ENCODE measurements around the gene PRKAR2B.

Gene PRKAR2B

DNA sequence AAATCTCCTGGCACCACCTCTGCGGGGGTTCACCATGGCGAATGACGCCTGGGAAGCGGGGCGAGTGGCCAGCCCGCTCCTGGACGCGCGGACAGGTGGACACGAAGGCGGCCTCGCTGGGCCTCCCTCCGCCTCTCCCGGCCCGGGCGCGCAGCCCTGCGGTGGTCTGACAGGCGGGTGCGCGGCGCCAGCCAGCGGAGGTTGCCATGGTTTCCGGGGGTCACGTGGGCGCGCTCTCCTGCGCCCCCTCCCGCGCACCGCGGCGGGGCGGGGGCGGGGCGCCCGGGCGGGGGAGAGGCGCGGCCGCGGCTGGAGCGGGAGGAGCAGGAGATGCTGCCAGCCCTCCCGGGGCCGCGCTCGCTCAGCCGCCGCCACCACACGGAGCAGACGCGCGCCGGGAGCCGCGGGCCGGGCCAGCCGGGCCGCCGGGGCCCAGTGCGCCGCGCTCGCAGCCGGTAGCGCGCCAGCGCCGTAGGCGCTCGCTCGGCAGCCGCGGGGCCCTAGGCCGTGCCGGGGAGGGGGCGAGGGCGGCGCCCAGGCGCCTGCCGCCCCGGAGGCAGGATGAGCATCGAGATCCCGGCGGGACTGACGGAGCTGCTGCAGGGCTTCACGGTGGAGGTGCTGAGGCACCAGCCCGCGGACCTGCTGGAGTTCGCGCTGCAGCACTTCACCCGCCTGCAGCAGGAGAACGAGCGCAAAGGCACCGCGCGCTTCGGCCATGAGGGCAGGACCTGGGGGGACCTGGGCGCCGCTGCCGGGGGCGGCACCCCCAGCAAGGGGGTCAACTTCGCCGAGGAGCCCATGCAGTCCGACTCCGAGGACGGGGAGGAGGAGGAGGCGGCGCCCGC, at the start of gene PRKAR2B:
Gene PRKAR2B (plus strand): TSS at position 359 of the 848 bp plus-strand sequence. CDS start 203 bp downstream, at position 562.
- DNase-seq, result peak; percentile 89

- DNase-seq, result no peak
These were observed 49.7 kb upstream of the PRKAR2B start for GRCh38 chr7:106994833-106995232.

DNA sequence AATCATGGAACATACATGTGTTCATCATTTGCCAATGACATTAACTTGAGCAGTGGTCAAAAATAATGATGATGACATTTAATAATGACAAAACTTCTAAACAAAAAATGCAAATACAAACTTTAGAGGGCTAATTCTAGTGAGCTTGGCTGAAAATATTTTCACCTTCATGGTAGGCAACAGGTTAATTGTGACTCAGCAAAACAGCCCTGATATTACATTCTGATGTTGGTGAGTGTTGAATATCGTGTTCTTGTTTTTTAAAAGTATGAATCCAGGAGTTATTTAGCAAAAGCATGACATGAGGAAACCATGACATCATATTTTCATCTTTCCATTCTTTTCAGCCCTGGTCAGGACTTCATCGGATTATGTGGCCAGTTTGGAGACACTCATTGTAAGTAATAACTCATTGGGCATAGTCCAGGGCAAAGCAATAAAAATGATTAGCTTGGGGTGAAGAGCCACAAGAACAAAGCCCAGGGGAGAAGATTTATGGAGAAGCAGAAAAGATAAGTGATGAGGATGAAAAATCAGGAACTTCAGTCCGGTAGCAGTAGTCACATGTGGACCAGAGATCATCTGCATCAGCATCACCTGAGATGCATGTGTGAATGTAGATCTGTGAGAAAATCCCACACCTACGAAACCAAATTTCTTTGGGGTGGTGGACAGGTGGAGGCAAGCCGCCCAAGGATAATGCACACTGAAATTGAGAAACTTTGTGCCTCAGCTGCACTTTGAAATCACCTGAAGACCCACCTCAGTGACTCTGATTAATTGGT, 46.8 kb upstream of the PRKAR2B start:
- no peak for DNase-seq

DNA sequence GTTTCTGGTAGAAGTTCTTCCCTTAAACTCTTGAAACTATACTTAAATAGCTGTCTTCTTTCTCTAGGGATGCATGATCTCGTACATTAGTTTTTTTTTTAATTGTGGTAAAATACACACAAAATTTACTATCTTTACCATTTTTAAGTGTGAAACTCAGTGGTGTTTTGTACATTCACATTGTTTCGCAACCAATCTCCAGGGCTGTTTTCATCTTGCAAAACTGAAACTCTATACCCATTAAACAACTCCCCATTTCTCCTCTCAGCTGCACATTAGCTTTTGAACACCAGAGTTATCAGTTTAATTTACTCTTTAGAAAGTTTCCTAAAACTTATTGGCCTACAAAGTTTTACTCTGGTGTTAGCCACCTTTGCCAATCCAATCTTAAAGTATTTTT, 45.5 kb upstream of the PRKAR2B start:
- no peak for DNase-seq

GRCh38 chr7:107001490-107001889, 43.0 kb upstream of the PRKAR2B start:
- DNase-seq, result no peak

GRCh38 chr7:107002126-107002525, 42.4 kb upstream of the PRKAR2B start:
- DNase-seq, result no peak

- no peak for DNase-seq
These were observed 41.9 kb upstream of the PRKAR2B start for GRCh38 chr7:107002529-107002998.

- no peak for DNase-seq
These were observed 37.3 kb upstream of the PRKAR2B start for GRCh38 chr7:107007007-107007891.

GRCh38 chr7:107007892-107008287, 36.6 kb upstream of the PRKAR2B start:
- no peak for DNase-seq

DNA sequence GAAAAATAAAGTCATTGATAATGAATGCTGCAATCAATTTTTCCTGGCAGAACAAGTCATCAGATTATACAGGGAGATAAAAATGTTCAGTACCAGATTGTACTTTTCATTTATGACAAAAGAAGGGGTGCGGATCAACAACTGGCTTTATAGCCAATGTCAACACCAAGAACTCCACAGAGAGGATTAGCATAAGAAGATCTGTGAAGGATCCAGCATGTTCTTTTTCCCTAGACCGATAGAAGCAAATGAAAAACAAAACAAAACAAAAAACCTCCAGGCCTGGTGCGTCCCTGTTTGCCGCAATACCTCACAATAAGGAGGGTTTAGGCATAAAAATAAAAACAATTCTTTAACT, 34.7 kb upstream of the PRKAR2B start:
- no peak for DNase-seq

DNA sequence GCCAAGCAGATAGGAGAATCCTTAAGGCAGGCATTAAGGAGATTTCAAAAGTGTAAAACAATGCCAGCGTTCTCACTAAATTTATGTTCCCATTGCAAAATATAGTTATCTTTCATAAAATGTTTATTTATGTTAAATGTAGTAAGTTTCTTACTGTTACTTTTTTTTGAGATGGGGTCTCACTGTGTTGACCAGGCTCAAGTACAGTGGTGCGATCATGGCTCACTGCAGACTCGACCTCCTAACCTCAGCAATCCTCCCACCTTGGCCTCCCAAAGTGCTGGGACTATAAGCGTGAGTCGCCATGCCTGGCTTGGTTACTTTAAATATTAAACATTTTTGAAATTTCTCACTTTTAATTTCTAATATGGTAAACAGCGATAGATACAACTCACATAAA, 31.8 kb upstream of the PRKAR2B start:
- no peak for DNase-seq

DNA sequence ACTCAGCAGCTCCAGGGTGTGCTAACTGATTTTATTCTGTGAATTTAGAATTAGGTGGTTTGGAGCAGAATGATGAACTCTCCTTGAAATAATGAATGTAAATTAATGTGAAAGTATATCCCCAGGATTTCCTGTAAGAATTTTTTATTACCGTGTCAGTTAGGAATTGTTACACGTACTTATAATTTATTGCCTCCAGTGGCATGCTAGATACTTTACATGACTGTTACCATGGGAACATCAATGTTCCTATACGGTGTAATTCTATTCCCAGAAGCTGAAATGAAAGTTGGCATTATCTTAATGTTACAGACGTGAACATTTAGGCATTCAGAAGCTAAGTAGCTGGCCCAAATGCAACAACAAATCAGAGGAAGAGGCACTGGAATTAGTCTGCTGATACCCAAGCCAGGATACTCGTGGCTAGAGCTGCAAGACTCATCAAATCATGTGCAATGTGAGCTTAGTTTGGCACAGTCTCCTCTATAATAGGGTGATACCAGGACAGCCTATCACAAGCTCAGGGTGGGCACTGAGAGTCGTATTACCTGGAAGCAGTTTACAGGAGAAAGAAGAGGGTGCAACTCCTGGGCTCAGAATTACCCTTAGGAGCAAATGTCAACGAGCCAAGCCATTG, 30.0 kb upstream of the PRKAR2B start:
- peak; percentile 18 for DNase-seq

DNA sequence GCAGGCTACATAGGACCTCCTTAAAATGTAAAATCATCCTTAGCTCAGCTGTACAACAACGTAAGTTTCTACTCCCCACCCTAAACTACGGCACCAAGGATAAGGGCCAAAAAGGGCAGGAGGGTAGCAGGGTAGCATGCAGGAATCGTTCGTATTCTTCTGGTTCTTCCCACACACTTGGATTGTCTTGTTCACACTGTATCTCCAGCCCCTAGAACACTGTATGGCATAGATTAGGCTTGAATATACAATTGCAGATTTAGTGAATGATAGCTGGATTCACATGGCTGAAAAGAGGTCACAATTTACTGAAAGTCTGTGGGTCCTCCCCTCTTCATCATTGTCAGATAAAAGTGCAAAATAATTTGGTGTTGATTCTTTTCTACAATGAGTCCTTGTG, 28.2 kb upstream of the PRKAR2B start:
- DNase-seq, result no peak

- DNase-seq, result no peak
These were observed 26.4 kb upstream of the PRKAR2B start for GRCh38 chr7:107017965-107018719.

DNA sequence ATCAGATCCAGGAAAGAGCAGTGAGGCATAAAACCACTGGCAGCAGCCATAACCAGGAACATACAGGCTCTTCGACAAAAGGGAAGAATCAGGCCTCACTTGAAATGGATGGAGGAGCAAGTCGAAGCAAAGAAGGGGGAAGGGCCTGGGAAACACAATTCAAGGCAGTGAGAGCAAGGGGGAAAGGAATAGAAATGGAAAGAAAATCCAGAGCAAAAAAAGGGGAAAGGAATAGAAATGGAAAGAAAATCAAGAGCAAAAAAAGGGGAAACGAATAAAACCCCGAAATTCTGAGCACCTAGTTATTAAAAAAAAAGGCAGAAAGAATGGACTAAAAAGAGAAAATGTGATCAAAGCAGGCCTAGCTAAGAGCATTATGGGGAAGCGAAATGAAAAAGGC, 24.1 kb upstream of the PRKAR2B start:
- DNase-seq, result no peak

DNA sequence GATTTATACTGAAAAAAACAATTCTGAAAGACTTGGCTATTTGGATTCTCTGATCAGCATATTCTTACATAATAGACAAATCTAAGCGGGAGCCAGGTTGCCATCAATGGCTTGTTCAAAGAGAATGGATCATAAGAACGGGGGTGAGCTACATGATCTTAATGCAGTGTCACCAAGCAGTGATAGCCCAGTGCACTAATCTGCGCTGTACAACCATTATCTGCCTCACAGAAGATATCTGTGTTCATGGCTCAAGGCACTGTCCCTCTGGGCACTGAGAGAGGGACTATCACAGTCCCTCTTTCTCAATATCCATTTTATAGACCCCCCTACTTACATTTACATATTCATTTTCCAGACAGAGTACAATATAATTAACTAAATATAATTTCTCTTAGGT, 22.9 kb upstream of the PRKAR2B start:
- no peak for DNase-seq

DNA sequence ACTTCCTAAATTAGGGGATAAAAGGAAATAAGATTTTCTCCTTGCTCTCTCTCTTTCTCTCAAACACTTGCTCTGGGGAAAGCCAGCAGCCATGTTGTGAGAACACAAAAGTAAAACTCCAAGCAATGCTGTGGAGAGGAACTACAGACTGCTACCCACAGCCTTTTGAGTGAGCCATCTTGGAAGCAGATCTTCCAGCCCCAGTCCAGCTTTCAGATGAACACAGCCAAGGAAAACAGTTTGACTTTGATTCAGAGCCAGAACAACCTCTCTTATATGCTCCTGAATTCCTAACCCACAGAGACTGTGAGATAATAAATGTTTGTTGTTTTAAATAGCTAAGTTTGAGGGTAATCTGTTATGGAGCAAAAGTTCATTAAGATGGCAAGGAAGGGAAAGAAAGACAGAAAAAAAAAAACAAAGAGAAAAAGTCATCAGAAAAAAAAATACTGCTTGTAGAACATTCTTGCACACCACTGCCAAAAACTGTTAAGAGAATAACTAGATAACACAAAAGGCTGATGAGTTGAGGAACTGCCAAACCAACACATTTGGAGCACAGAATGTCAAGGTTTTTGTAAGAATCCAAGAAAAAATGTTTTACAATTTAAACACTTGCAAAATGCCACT, 20.9 kb upstream of the PRKAR2B start:
- DNase-seq, result no peak

DNA sequence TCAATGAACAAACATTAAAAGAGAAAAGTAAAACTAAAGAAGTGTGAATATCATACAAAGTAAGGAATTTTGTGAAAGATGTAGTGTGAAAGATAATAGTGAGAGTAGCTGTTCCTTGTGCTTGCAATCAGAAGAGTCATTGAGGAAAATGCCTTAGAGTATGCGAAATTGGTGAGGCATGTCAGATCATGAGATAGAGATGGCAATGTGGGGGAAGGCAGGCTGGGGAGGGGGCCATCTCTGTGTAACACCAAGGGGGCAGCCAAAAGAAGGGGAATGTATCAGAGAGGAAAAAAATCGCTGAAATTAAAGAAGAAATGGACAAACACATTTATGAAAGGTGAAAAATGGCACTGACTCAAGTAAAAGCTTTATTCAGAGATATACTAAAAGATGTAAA, 19.6 kb upstream of the PRKAR2B start:
- no peak for DNase-seq

GRCh38 chr7:107025449-107026103, 18.9 kb upstream of the PRKAR2B start:
- no peak for DNase-seq

DNA sequence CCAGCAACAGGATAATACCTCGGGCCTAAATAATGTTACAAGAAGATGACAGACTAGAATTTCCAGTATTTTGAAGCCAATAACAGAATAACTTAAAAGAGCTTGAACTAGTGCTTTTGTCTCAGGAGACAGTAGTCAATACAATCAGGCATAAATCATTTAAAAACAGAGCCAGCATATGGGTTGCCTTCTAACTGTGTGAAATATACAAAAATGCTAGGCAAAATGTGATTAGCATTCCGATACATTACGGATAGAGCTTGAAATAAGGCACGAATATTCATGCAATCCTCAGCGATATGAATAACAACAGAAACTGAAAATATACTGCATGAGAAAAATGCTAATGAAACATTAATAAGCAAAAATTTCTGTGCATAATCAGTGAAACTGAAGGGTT, 18.3 kb upstream of the PRKAR2B start:
- DNase-seq, result no peak

GRCh38 chr7:107027208-107027607, 17.3 kb upstream of the PRKAR2B start:
- no peak for DNase-seq
